22Rv1 (cell line): ENCODE measurements around the gene HMG20B.

ENCODE experiments used
- H3K27ac ChIP-seq: fragments of 450-650 bp; 2 replicates; pipeline ENCODE4 v1.5.1; 2017
- ZFX ChIP-seq: fragments of 450-650 bp; IDR thresholded peaks from 2 replicates; pipeline ENCODE4 v1.6.1; 2017; ENCODE audit warnings: antibody characterized with exemption, borderline replicate concordance
- TF ChIP-seq, protein P1 (sequence below): fragments of 450-650 bp; IDR thresholded peaks from 2 replicates; pipeline ENCODE4 v1.5.1; 2017; ENCODE audit warnings: mild to moderate bottlenecking

Gene HMG20B

GRCh38 chr19:3544742-3545668 is 27.7 kb upstream of the HMG20B start:
- peak overlapping the region; percentile 58 for H3K27ac ChIP-seq
- TF ChIP-seq, protein P1, sequence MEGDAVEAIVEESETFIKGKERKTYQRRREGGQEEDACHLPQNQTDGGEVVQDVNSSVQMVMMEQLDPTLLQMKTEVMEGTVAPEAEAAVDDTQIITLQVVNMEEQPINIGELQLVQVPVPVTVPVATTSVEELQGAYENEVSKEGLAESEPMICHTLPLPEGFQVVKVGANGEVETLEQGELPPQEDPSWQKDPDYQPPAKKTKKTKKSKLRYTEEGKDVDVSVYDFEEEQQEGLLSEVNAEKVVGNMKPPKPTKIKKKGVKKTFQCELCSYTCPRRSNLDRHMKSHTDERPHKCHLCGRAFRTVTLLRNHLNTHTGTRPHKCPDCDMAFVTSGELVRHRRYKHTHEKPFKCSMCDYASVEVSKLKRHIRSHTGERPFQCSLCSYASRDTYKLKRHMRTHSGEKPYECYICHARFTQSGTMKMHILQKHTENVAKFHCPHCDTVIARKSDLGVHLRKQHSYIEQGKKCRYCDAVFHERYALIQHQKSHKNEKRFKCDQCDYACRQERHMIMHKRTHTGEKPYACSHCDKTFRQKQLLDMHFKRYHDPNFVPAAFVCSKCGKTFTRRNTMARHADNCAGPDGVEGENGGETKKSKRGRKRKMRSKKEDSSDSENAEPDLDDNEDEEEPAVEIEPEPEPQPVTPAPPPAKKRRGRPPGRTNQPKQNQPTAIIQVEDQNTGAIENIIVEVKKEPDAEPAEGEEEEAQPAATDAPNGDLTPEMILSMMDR: peak; percentile 98
- no peak for TF ChIP-seq ZFX

DNA sequence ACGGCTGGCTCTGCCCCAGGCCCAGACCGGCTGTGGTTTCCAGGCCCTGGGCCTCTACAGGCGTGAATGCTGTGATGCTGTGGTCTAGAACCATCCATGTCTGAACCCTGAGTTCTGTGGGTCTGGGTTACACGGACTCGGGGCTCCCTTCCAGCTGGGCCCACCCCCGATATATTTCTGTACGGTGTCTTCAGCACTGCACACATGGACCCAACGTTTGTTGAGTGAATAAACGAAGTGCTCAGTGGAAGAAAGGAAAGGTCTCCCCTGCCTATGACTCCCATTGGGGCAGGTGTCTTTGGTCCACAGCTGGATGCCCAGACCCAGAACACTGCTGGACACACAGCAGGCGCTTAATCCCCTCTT is 27.1 kb upstream of the HMG20B start:
- TF ChIP-seq ZFX: no peak
- TF ChIP-seq, protein P1: no peak
- H3K27ac ChIP-seq: peak overlapping the region; percentile 58

DNA sequence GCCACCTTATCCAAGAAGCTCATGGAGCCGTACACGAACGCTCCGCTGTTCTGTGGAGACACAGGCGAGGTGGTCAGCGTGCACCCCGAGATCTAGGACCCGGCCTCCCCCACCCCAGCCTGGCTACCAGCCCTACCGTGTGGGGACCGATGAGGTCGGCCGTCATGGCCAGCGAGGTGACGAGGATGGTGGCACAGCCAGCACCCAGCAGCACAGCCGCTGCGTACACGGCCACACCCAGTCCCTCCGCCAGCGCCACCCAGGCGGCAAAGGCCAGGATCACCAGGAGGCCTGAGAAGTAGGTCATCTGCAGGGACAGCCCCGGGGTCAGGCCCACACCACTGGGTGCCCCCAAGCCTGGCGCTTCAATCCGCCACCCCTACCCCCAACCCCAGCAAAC is 26.6 kb upstream of the HMG20B start:
- H3K27ac ChIP-seq: peak overlapping the region; percentile 58
- TF ChIP-seq, protein P1: no peak
- TF ChIP-seq ZFX: no peak

DNA sequence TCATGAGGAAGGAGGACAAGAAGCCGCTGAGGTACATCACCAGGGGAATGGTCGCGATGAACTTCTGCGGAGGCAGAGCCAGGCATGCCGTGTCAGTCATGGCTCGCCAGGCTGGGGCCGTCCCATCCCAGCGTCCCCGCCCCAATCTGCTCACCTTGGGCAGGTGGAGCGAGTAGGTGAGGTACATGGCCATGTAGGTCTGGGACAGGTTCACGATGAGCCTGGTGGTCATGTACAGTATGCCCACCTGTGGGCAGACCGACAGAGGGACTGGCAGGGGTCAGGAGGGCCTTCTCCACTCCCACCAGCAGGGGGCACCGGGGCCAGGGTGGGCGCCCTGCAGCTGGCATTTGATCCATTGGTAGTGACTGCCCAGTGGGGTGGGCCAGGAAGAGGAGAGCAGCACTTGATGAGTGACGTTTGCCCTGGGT is 25.4 kb upstream of the HMG20B start:
- TF ChIP-seq, protein P1: peak; percentile 76
- no peak for TF ChIP-seq ZFX
- no peak overlapping the region for H3K27ac ChIP-seq

- no peak overlapping the region for H3K27ac ChIP-seq
- no peak for TF ChIP-seq ZFX
- TF ChIP-seq, protein P1: peak; percentile 50
Observed at GRCh38 chr19:3547767-3548282, 24.9 kb upstream of the HMG20B start.

DNA sequence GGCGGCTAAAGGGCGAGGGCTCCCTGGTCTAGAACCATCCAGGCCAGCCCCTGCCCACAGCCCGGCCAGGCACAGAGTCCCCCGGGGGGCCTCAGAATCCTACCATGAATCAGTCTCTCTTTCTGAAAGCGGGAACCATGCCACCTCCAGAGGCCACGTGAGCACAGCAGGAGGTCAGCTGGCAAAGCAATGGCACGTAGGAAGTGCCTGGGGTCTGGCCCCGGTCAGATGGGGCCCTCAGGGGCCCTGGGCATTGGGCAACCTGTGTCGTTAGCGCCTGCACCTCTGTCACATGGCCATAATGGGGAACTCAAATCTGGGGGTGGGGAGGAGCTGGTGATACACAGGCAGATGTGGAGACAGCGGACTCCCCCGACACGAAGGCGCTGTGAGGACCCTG is 24.1 kb upstream of the HMG20B start:
- TF ChIP-seq, protein P1: no peak
- no peak for TF ChIP-seq ZFX
- H3K27ac ChIP-seq: no peak overlapping the region

- no peak for TF ChIP-seq ZFX
- TF ChIP-seq, protein P1: no peak
- H3K27ac ChIP-seq: no peak overlapping the region; the same call in 1 of the 2 replicates
Observed at GRCh38 chr19:3549816-3550215, 22.9 kb upstream of the HMG20B start.
